CD4-positive, CD25-positive, alpha-beta regulatory T cell (primary cell): Measurements from ENCODE around the gene AMMECR1. TPM values are rescaled to one million over a fixed set of nuclear protein-coding genes. Genes with fewer than 3 reads are reported as not detected.

Experiments
- polyA plus RNA-seq, 4 donors: library from polyadenylated mRNA; unstranded; fragments of 300-500 nt; fragmentation: Illumina TruSeq; gene quantifications; one replicate each; pipeline ENCODE4 v1.2.3, GENCODE V29; 2021
- total RNA-seq: library from RNA; stranded (reverse); gene quantifications from one replicate; pipeline ENCODE4 v1.2.3, GENCODE V29; 2022

The AMMECR1 gene
- total and polyA plus RNA-seq, 5 donors from 2014 or later: 11.0 to 23.1 (median 15.8) TPM

Other genes with a start within 250 kb of the AMMECR1 start
- gene RTL9, start 40.8 kb upstream of the AMMECR1 start, total RNA-seq: not detected
- not detected for gene RTL9, start 40.8 kb upstream of the AMMECR1 start, polyA plus RNA-seq